RWPE2 (cell line): ENCODE measurements around the gene SOX8.

Source experiments
- ATAC-seq: fragments of 200-7000 bp; cut with Tn5 transposase; 3 replicates; pipeline ENCODE4 v1.9.1; 2021; ENCODE audit warnings: low read depth
- DNase-seq: peaks from one replicate; pipeline ENCODE4 v3.0.0-alpha.2; 2020; ENCODE audit warnings: low spot score
- H3K27ac ChIP-seq: fragments of 450-650 bp; 2 replicates; pipeline ENCODE4 v1.5.1; 2017; ENCODE audit warnings: mild to moderate bottlenecking; ENCODE audit not compliant: poor library complexity, severe bottlenecking
- H3K27me3 ChIP-seq: fragments of 250-450 bp; sonication (Bioruptor Pico); 2 replicates; pipeline ENCODE4 v1.5.1; 2021; ENCODE audit warnings: mild to moderate bottlenecking, moderate library complexity; ENCODE audit not compliant: insufficient read depth, poor library complexity, severe bottlenecking
- H3K36me3 ChIP-seq: fragments of 250-450 bp; sonication (Bioruptor Pico); 2 replicates; pipeline ENCODE4 v1.5.1; 2020; ENCODE audit warnings: low read depth, mild to moderate bottlenecking, moderate library complexity
- H3K4me1 ChIP-seq: fragments of 250-450 bp; sonication (Bioruptor Pico); 2 replicates; pipeline ENCODE4 v1.5.1; 2021; ENCODE audit warnings: mild to moderate bottlenecking, moderate library complexity; ENCODE audit not compliant: insufficient read depth, poor library complexity, severe bottlenecking
- H3K4me3 ChIP-seq: fragments of 250-450 bp; sonication (Bioruptor Pico); 2 replicates; pipeline ENCODE4 v1.5.1; 2021; ENCODE audit warnings: mild to moderate bottlenecking, moderate library complexity; ENCODE audit not compliant: severe bottlenecking
- H3K9me3 ChIP-seq: fragments of 250-450 bp; sonication (Bioruptor Pico); 2 replicates; pipeline ENCODE4 v1.5.1; 2021; ENCODE audit warnings: mild to moderate bottlenecking, moderate library complexity; ENCODE audit not compliant: severe bottlenecking
- CTCF ChIP-seq: fragments of 450-650 bp; IDR thresholded peaks from one replicate; pipeline ENCODE4 v1.5.1; 2017; ENCODE audit warnings: mild to moderate bottlenecking, moderate library complexity; ENCODE audit not compliant: poor library complexity, severe bottlenecking

The SOX8 gene

GRCh38 chr16:1030473-1030901 lies 48.9 kb downstream of the SOX8 start:
- no peak for TF ChIP-seq CTCF
- H3K4me1 ChIP-seq: no peaks in the 10 kb centered on the region
- no peak overlapping the region for H3K27ac ChIP-seq
- no peaks in the 10 kb centered on the region for H3K36me3 ChIP-seq
- no peak for ATAC-seq
- DNase-seq: no peak
- H3K27me3 ChIP-seq: peaks cover 13% of the 10 kb centered on the region
- H3K9me3 ChIP-seq: no peaks in the 10 kb centered on the region
- H3K4me3 ChIP-seq: no peak overlapping the region

GRCh38 chr16:1031666-1032065 lies 50.1 kb downstream of the SOX8 start:
- no peak for ATAC-seq
- no peak for TF ChIP-seq CTCF
- DNase-seq: no peak
- Histone ChIP-seq H3K36me3 (no peaks in the 10 kb centered on the region), H3K27ac (no peak overlapping the region), H3K27me3 (peaks cover 6% of the 10 kb centered on the region), H3K4me1 (peaks cover under 1% of the 10 kb centered on the region), H3K4me3 (no peak overlapping the region), H3K9me3 (no peaks in the 10 kb centered on the region)

- TF ChIP-seq CTCF: no peak
- ATAC-seq (no peak), DNase-seq (no peak)
- no peaks in the 10 kb centered on the region for H3K36me3 ChIP-seq
- no peak overlapping the region for H3K27ac ChIP-seq
- peaks cover 6% of the 10 kb centered on the region for H3K4me1 ChIP-seq
- H3K4me3 ChIP-seq: no peak overlapping the region
- no peaks in the 10 kb centered on the region for H3K9me3 ChIP-seq
- peaks cover 6% of the 10 kb centered on the region for H3K27me3 ChIP-seq
These were observed 51.0 kb downstream of the SOX8 start for GRCh38 chr16:1032607-1033006.

GRCh38 chr16:1033128-1033679 lies 51.6 kb downstream of the SOX8 start:
- no peak for DNase-seq
- Histone ChIP-seq H3K4me1 (peaks cover 8% of the 10 kb centered on the region), H3K36me3 (no peaks in the 10 kb centered on the region), H3K9me3 (no peaks in the 10 kb centered on the region), H3K27me3 (peaks cover 6% of the 10 kb centered on the region), H3K27ac (no peak overlapping the region), H3K4me3 (no peak overlapping the region)
- ATAC-seq: no peak
- TF ChIP-seq CTCF: no peak

GRCh38 chr16:1034230-1035065 lies 52.9 kb downstream of the SOX8 start:
- Histone ChIP-seq H3K27ac (no peak overlapping the region), H3K27me3 (peaks cover 2% of the 10 kb centered on the region)

More at GRCh38 chr16:1034230-1035065, 52.9 kb downstream of the SOX8 start:
- Histone ChIP-seq H3K9me3 (no peaks in the 10 kb centered on the region), H3K4me1 (peaks cover 8% of the 10 kb centered on the region), H3K36me3 (no peaks in the 10 kb centered on the region), H3K4me3 (no peak overlapping the region)
- no peak for TF ChIP-seq CTCF
- no peak for DNase-seq
- no peak for ATAC-seq
